DOHH2 (cell line): ENCODE results near the gene RNU6-7.

Experiments used
- CTCF ChIP-seq: fragments of 200-600 bp; sonication (generic); IDR thresholded peaks from one replicate; pipeline ENCODE4 v1.5.1; 2014; ENCODE audit warnings: antibody characterized with exemption, mild to moderate bottlenecking, low read depth, low read length; ENCODE audit not compliant: poor library complexity, severe bottlenecking
- EZH2phosphoT487 ChIP-seq: fragments of 200-600 bp; sonication (generic); IDR thresholded peaks from 2 replicates; pipeline ENCODE4 v1.6.1; 2017; ENCODE audit warnings: borderline replicate concordance, mild to moderate bottlenecking, antibody characterized with exemption, low read length, moderate library complexity, mixed read lengths

- TF ChIP-seq CTCF (no peak), EZH2phosphoT487 (no peak)
Measured at GRCh38 chr14:32249780-32250179, 47.9 kb downstream of the RNU6-7 start.
